HEK293T (cell line): Measurements from ENCODE around the gene PXDN.
"Not testable (repeated sequence)": the region's sequence is repeated elsewhere in the genome, so short reads cannot be mapped to it uniquely, and the experiment has no call there.

Source experiments
- CTCF ChIA-PET: fragments of 350-600 bp; formaldehyde crosslinking; extraction: SDS; loops from one replicate; lab custom pipeline; 2021; ENCODE audit warnings: antibody characterized with exemption, inconsistent platforms; lab: Yijun Ruan, JAX
- POLR2A ChIA-PET: fragments of 350-600 bp; formaldehyde crosslinking; extraction: SDS; loops from one replicate; lab custom pipeline; 2020; ENCODE audit warnings: antibody characterized with exemption, inconsistent platforms; lab: Yijun Ruan, JAX
- DNase-seq: peaks from one replicate; pipeline ENCODE4 v3.0.0; 2012; ENCODE audit warnings: mixed read lengths; ENCODE audit errors: extremely low spot score
- ARNT ChIP-seq: fragments of 450-650 bp; IDR thresholded peaks from 2 replicates; pipeline ENCODE4 v1.6.1; 2017; ENCODE audit warnings: mild to moderate bottlenecking
- BHLHE40 ChIP-seq: fragments of 450-650 bp; IDR thresholded peaks from 2 replicates; pipeline ENCODE4 v1.6.1; 2016; ENCODE audit warnings: mild to moderate bottlenecking, moderate library complexity, borderline replicate concordance
- CTBP1 ChIP-seq: fragments of 450-650 bp; IDR thresholded peaks from 2 replicates; pipeline ENCODE4 v1.6.1; 2016; ENCODE audit warnings: borderline replicate concordance
- ELF4 ChIP-seq: fragments of 450-650 bp; IDR thresholded peaks from 2 replicates; pipeline ENCODE4 v1.6.1; 2017; ENCODE audit warnings: antibody characterized with exemption
- FOXA1 ChIP-seq: fragments of 450-650 bp; IDR thresholded peaks from 2 replicates; pipeline ENCODE4 v1.6.1; 2016; ENCODE audit warnings: mild to moderate bottlenecking
- FOXK2 ChIP-seq: fragments of 450-650 bp; IDR thresholded peaks from 2 replicates; pipeline ENCODE4 v1.6.1; 2016; ENCODE audit warnings: mild to moderate bottlenecking
- FOXM1 ChIP-seq: fragments of 450-650 bp; IDR thresholded peaks from 2 replicates; pipeline ENCODE4 v1.6.1; 2017; ENCODE audit warnings: mild to moderate bottlenecking, borderline replicate concordance
- HDGF ChIP-seq: fragments of 450-650 bp; IDR thresholded peaks from 2 replicates; pipeline ENCODE4 v1.6.1; 2017; ENCODE audit warnings: antibody characterized with exemption, borderline replicate concordance
- L3MBTL2 ChIP-seq: fragments of 450-650 bp; conservative IDR thresholded peaks from 2 replicates; pipeline ENCODE4 v1.6.1; 2016; ENCODE audit warnings: mild to moderate bottlenecking
- LEF1 ChIP-seq: fragments of 450-650 bp; IDR thresholded peaks from 2 replicates; pipeline ENCODE4 v1.6.1; 2017; ENCODE audit warnings: mild to moderate bottlenecking, borderline replicate concordance
- NFRKB ChIP-seq: fragments of 450-650 bp; IDR thresholded peaks from 2 replicates; pipeline ENCODE4 v1.6.1; 2016; ENCODE audit warnings: mild to moderate bottlenecking, moderate library complexity
- SP1 ChIP-seq: fragments of 450-650 bp; IDR thresholded peaks from 2 replicates; pipeline ENCODE4 v1.6.1; 2017
- SUZ12 ChIP-seq: fragments of 450-650 bp; IDR thresholded peaks from 2 replicates; pipeline ENCODE4 v1.6.1; 2016; ENCODE audit warnings: mild to moderate bottlenecking
- TARDBP ChIP-seq: fragments of 450-650 bp; IDR thresholded peaks from 2 replicates; pipeline ENCODE4 v1.6.1; 2016
- ZNF384 ChIP-seq: fragments of 450-650 bp; IDR thresholded peaks from 2 replicates; pipeline ENCODE4 v1.6.1; 2016
- TF ChIP-seq, protein P1 (sequence below): fragments of 450-650 bp; IDR thresholded peaks from 2 replicates; pipeline ENCODE4 v1.6.1; 2016

Gene PXDN

DNA sequence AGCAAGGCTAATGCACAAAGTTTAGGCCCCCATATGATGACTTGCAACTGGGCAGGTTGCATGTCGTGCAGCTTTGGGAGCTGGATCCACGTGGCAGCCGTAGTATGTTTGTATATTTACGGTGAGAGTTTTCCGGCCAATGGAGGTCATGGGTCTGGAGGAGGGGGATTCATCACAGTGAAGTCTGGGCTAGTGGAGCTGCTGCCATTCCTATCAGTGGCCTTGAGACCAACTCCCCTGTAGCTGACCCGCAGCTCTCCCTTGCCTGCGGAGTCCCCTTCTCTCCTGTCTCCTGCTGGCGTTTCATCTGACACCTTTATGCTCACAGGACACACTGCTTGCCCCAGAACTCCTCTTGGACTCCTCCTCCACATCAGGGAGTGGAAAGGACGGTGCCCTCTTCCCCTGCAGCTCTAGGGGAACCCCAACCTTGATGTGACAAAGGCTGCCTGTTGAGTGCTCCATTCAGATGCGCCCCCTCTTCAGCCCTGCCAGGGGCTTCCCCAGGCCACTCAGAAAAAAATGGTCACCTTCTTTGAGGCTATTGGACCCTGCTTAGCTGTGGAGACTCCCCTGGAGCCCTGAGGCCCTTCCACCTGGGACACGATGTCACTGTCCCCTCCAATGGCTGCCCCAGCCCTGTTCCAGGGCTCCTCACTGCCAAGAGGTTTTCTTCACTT, 121.7 kb downstream of the PXDN start:
- DNase-seq = no peak
- POLR2A ChIA-PET = no interaction called here
- TF ChIP-seq SP1 (no peak), NFRKB (no peak), CTBP1 (no peak), FOXK2 (no peak), BHLHE40 (no peak), ZNF384 (no peak), SUZ12 (no peak), TARDBP (no peak), FOXA1 (no peak), L3MBTL2 (no peak), ELF4 (no peak), FOXM1 (no peak), LEF1 (no peak), ARNT (no peak), HDGF (no peak)
- TF ChIP-seq, protein P1, sequence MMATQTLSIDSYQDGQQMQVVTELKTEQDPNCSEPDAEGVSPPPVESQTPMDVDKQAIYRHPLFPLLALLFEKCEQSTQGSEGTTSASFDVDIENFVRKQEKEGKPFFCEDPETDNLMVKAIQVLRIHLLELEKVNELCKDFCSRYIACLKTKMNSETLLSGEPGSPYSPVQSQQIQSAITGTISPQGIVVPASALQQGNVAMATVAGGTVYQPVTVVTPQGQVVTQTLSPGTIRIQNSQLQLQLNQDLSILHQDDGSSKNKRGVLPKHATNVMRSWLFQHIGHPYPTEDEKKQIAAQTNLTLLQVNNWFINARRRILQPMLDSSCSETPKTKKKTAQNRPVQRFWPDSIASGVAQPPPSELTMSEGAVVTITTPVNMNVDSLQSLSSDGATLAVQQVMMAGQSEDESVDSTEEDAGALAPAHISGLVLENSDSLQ = no peak
- CTCF ChIA-PET = no interaction called here

- POLR2A ChIA-PET, DNase-seq, CTCF ChIA-PET: not testable (repeated sequence)
These were observed 122.3 kb downstream of the PXDN start for GRCh38 chr2:1621976-1622375.

GRCh38 chr2:1621501-1621900, 122.8 kb downstream of the PXDN start:
- ChIA-PET POLR2A (no interaction called here), CTCF (no interaction called here)
- no peak for DNase-seq
- TF ChIP-seq, protein P1 = no peak
- TF ChIP-seq TARDBP (no peak), FOXM1 (no peak), FOXK2 (no peak), SUZ12 (no peak), ARNT (no peak), CTBP1 (no peak), FOXA1 (no peak), L3MBTL2 (no peak), ZNF384 (no peak), BHLHE40 (no peak), LEF1 (no peak), NFRKB (no peak), SP1 (no peak), ELF4 (no peak)

DNA sequence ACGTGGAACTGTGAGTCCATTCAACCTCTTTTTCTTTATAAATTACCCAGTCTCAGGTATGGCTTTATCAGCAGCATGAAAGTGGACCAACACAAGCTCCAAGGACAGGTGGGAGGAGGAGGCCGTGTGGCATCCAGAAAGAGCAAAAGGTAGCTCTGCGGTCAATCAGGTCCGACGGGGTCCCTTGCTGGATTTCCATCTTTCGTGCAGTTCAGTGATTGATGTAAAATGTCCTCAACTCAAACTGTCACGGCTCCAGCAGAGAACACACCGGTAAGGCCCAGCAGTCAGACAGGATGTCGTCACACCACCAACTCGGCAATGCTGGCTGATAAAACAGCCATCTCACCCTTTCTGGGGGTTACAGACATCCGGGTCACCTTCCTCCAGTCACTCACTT, 123.3 kb downstream of the PXDN start:
- CTCF ChIA-PET = no interaction called here
- TF ChIP-seq TARDBP (no peak), FOXK2 (no peak), SP1 (no peak), ARNT (no peak), FOXA1 (no peak), ZNF384 (no peak), L3MBTL2 (no peak), HDGF (no peak), SUZ12 (no peak), FOXM1 (no peak), CTBP1 (no peak), BHLHE40 (no peak), LEF1 (no peak), ELF4 (no peak), NFRKB (no peak)
- TF ChIP-seq, protein P1 = no peak
- DNase-seq = no peak
- POLR2A ChIA-PET = no interaction called here

- ChIA-PET POLR2A (no interaction called here), CTCF (no interaction called here)
These were observed 124.2 kb downstream of the PXDN start for GRCh38 chr2:1620081-1620480.

GRCh38 chr2:1619556-1619955, 124.8 kb downstream of the PXDN start:
- ChIA-PET CTCF (no interaction called here), POLR2A (no interaction called here)
- TF ChIP-seq SP1 (no peak), ZNF384 (no peak), ARNT (no peak), FOXK2 (no peak), BHLHE40 (no peak), SUZ12 (no peak), LEF1 (no peak), CTBP1 (no peak), NFRKB (no peak), L3MBTL2 (no peak), ELF4 (no peak), HDGF (no peak), FOXA1 (no peak)
- TF ChIP-seq, protein P1 = no peak
- no peak for DNase-seq

More at GRCh38 chr2:1620081-1620480, 124.2 kb downstream of the PXDN start:
- DNase-seq = no peak
- no peak for TF ChIP-seq LEF1
